HG02970 (cell line): ENCODE measurements around the gene TIAL1.

Experiments used
- ATAC-seq: cut with Tn5 transposase; IDR thresholded peaks from one replicate; pipeline ENCODE4 v1.9.1; 2021; ENCODE audit warnings: mild to moderate bottlenecking, moderate library complexity, moderate number of reproducible peaks; ENCODE audit not compliant: unreplicated experiment, low FRiP score

TIAL1 gene

GRCh38 chr10:119555178-119555784 lies 41.5 kb downstream of the TIAL1 start:
- ATAC-seq, result no peak

GRCh38 chr10:119550827-119551226 lies 45.9 kb downstream of the TIAL1 start:
- no peak for ATAC-seq

DNA sequence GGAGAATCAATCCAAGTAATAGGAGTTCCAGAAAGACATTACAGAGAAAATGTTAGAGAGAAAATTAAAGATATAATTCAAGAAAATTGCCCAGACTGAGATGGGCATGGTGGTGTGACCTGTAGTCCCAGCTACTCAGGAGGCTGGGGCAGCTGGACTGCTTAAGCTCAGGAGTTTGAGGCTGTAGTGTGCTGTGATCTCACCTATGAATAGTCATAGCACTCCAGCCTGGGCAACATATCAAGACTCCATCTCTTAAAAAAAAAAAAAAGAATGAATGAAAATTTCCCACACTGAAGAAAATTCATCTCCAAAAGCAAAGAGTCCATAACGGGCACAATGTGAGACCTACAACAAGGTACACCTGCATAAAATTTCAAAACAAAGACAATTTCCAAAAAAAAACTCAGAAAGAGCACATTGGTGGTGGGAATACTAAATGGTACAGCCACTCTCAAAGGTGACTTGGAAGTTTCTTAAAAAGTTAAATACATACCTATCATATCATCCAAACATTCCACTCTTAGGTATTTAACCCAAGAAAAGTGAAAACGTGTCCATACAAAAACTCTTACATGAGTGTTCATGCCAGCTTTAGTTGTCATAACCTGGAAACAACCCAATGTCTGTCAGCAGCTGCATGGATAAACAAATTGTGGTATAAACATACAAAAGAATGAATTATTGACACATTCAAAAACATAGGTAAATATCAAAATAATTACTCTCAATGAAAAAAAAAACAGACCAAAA lies 47.3 kb downstream of the TIAL1 start:
- no peak for ATAC-seq

- no peak for ATAC-seq
Measured at GRCh38 chr10:119546009-119546408, 50.8 kb downstream of the TIAL1 start.

- ATAC-seq, result no peak
Measured at GRCh38 chr10:119545310-119545709, 51.5 kb downstream of the TIAL1 start.

DNA sequence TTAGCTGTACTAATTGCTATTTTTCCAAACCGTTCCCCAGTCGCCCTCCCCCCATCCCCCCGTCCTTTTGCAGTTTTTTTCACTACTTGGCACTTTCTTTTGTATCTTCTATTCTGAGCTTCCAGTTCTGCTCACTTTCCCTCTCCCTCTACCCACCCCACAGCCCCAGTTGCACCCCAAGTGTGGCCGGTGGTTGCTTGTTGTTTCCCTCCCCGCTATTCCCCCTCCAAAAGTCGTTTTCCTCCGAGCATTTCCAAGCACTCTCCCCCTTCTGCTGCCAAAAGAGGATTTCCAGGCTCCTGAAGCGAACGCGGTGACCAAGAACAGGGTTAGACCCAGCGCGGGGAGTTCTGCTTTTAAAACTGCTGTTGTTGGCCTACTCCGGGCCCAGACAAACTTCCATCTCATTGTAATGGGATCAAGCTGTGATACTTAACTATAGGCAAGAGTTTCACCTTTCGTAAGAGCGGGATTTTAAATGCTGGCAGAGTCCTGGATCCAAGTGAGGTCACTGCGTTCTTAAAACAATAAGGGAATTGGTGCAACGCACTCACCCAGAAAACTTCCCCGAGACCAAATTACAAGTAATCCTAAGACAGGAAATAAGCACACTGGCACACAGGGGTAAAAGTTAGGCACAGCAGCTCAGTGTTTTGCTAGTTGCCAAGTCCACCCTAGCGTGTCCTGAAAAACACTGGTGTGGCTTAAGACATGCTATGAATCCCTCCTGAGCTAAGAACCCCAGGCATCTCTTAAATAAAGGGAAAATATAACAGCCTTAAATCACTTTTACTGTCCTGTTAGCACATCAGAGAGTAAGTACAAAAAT lies 52.7 kb downstream of the TIAL1 start:
- ATAC-seq, result no peak

DNA sequence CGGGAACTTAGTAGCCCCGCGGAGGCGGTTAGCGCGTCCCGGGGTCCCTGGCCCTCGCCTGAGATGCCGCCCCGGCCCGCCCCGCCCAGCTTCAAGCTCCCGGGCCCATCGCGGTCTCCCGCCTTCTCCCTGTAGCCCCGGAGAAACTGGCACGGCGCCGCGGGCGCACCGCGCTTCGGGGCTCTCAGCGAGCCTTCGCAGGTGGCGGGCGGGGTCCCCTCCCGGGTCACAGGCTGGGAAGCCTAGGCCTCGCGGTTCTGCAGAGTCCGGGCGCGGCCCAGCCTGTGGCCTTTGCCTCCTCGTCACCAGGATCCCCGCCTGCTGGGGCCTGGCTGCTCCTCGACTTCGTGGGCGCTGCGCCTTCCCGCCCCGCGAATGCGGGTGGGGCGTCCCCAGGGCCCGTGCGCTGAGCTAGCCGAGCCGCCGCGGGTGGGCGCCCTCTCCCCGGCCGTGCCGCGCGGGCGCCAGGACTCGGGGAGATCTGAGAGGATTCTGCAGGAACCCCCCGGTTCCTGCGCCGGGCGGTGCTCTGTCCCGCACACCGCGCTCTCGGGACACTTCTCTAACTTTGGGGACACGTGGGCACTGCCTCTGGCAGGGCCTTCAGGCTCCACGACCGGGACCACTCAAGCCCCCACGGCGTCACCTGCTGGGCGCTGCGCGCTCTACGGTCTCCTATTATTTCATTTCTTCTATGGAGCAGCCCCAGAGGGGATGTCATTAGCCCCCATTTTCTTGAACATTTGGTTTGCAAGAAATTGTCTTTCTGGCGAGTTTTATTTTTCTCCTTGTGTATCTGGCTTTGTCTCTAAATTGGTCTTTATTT lies 53.6 kb downstream of the TIAL1 start:
- peak; percentile 40 for ATAC-seq

GRCh38 chr10:119542357-119542987 lies 54.3 kb downstream of the TIAL1 start, which contains the start of gene RGS10:
RGS10 (minus strand) TSS chr10:119542719; CDS start chr10:119542638, 81 bp downstream.
- peak; percentile 56 for ATAC-seq

DNA sequence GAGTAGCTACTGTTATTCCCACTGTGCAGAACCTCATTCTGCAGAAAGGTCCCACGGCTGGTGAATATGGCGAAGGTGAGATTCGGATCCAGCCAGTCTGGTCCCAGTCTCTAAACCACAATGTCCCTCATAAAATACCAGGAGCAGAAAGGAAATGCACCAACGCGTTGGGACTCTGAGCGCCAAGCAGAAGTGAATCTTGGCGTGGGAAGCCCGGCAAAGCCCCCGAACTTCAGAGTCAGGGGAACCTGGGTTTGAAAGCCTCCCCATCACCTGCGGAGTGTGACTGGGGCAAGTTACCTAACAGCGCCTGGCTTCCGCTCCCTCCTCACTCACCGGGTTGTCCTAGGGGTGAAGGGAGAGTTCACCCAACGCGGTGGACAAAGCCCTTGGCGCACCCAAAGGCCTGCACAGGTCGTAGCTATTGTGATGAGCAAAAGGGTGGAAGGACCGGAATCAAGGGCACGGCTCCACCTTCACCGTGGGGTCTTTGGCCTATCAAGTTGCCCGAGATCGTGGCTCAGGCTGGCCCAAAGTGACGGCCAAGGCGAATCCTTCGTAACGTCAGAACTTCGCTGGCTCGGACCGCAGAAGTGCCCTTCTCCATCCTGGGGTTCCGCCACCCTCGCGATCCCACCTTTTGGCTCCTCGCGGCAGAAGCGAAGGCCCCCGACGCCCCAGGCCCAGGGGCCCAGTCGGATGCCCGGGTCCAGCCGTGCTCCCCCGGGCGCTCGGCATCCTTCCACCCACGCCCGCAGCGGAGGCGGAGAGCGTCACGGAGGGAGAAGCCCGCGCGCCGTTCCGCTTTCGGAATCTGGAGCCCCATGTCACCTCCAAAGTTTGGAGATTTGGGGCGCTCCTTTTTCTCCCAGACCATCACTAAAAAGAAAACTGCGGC lies 55.1 kb downstream of the TIAL1 start:
- ATAC-seq, result peak; percentile 12

- no peak for ATAC-seq
Measured at GRCh38 chr10:119541046-119541445, 55.7 kb downstream of the TIAL1 start.

GRCh38 chr10:119540038-119540437 lies 56.7 kb downstream of the TIAL1 start:
- no peak for ATAC-seq

- ATAC-seq, result no peak
Measured at GRCh38 chr10:119539359-119539825, 57.4 kb downstream of the TIAL1 start.

GRCh38 chr10:119538632-119539358 lies 58.0 kb downstream of the TIAL1 start:
- no peak for ATAC-seq

- no peak for ATAC-seq
Measured at GRCh38 chr10:119537953-119538630, 58.7 kb downstream of the TIAL1 start.

GRCh38 chr10:119536508-119537025 lies 60.2 kb downstream of the TIAL1 start:
- no peak for ATAC-seq

- ATAC-seq, result no peak
Measured at GRCh38 chr10:119535837-119536507, 60.8 kb downstream of the TIAL1 start.

- ATAC-seq, result no peak
Measured at GRCh38 chr10:119535305-119535704, 61.5 kb downstream of the TIAL1 start.
